ENCODE data around the gene SURF6. TPM values are rescaled to one million over a fixed set of nuclear protein-coding genes. Genes with fewer than 3 reads are reported as not detected.

The SURF6 gene
- 14.6 to 16.0 TPM (median 15.1 TPM) in 3 replicates for total RNA-seq
- long read RNA-seq, full-length matches to known transcripts: 49 of 57 reads
- long read RNA-seq, partial matches to known transcripts: 1 of 57 reads
- long read RNA-seq, other reads (novel, unspliced or antisense): 7 of 57 reads

GRCh38 chr9:133335924-133336811 is at the start of gene SURF6:
SURF6 (minus strand) TSS chr9:133336188; CDS start chr9:133336132, 56 bp downstream.
- Mint-ChIP-seq H3K27me3 (ENCODE audit: low read depth) (no peaks in the 10 kb centered on the region), H3K27ac (ENCODE audit: unreplicated experiment) (peak within 1 kb of the TSS; percentile 94), H3K9me3 (ENCODE audit: low read depth) (no peaks in the 10 kb centered on the region), H3K36me3 (ENCODE audit: low read depth) (peaks cover 22% of the 10 kb centered on the region), H3K4me1 (ENCODE audit: low read depth) (peaks cover 19% of the 10 kb centered on the region), H3K4me3 (ENCODE audit: unreplicated experiment) (peak within 1 kb of the TSS; percentile 97)
- DNase-seq (ENCODE audit: low spot score): peak; percentile 98
- TF ChIP-seq CTCF (IDR thresholded peaks at IDR 0.05): no peak

GRCh38 chr9:133385452-133385851 is 49.5 kb upstream of the SURF6 start:
- no peak for TF ChIP-seq CTCF (IDR thresholded peaks at IDR 0.05)
- H3K4me3 Mint-ChIP-seq (ENCODE audit: unreplicated experiment): no peak overlapping the region
- no peak for DNase-seq (ENCODE audit: low spot score)
- H3K36me3 Mint-ChIP-seq (ENCODE audit: low read depth): no peaks in the 10 kb centered on the region
- H3K9me3 Mint-ChIP-seq (ENCODE audit: low read depth): no peaks in the 10 kb centered on the region
- H3K27ac Mint-ChIP-seq (ENCODE audit: unreplicated experiment): no peak overlapping the region
- no peaks in the 10 kb centered on the region for H3K4me1 Mint-ChIP-seq (ENCODE audit: low read depth)
- H3K27me3 Mint-ChIP-seq (ENCODE audit: low read depth): no peaks in the 10 kb centered on the region

- no peaks in the 10 kb centered on the region for H3K27me3 Mint-ChIP-seq (ENCODE audit: low read depth)
- TF ChIP-seq CTCF (IDR thresholded peaks at IDR 0.05): no peak
- no peak overlapping the region for H3K4me3 Mint-ChIP-seq (ENCODE audit: unreplicated experiment)
- no peaks in the 10 kb centered on the region for H3K9me3 Mint-ChIP-seq (ENCODE audit: low read depth)
- DNase-seq (ENCODE audit: low spot score): no peak
- no peak overlapping the region for H3K27ac Mint-ChIP-seq (ENCODE audit: unreplicated experiment)
- no peaks in the 10 kb centered on the region for H3K4me1 Mint-ChIP-seq (ENCODE audit: low read depth)
- no peaks in the 10 kb centered on the region for H3K36me3 Mint-ChIP-seq (ENCODE audit: low read depth)
Measured at GRCh38 chr9:133384736-133385321, 48.8 kb upstream of the SURF6 start.

GRCh38 chr9:133383438-133383837 is 47.5 kb upstream of the SURF6 start:
- Mint-ChIP-seq H3K36me3 (ENCODE audit: low read depth) (no peaks in the 10 kb centered on the region), H3K27me3 (ENCODE audit: low read depth) (no peaks in the 10 kb centered on the region), H3K4me1 (ENCODE audit: low read depth) (no peaks in the 10 kb centered on the region), H3K4me3 (ENCODE audit: unreplicated experiment) (no peak overlapping the region), H3K27ac (ENCODE audit: unreplicated experiment) (no peak overlapping the region), H3K9me3 (ENCODE audit: low read depth) (no peaks in the 10 kb centered on the region)
- no peak for DNase-seq (ENCODE audit: low spot score)
- TF ChIP-seq CTCF (IDR thresholded peaks at IDR 0.05): no peak

GRCh38 chr9:133382507-133383141 is 46.6 kb upstream of the SURF6 start:
- H3K27me3 Mint-ChIP-seq (ENCODE audit: low read depth): no peaks in the 10 kb centered on the region
- no peaks in the 10 kb centered on the region for H3K9me3 Mint-ChIP-seq (ENCODE audit: low read depth)
- no peak overlapping the region for H3K27ac Mint-ChIP-seq (ENCODE audit: unreplicated experiment)
- H3K4me3 Mint-ChIP-seq (ENCODE audit: unreplicated experiment): no peak overlapping the region
- peaks cover 4% of the 10 kb centered on the region for H3K4me1 Mint-ChIP-seq (ENCODE audit: low read depth)
- no peak for DNase-seq (ENCODE audit: low spot score)
- TF ChIP-seq CTCF (IDR thresholded peaks at IDR 0.05): no peak
- no peaks in the 10 kb centered on the region for H3K36me3 Mint-ChIP-seq (ENCODE audit: low read depth)

Measured in chondrocyte (in vitro differentiated cells).